Gastroesophageal sphincter (tissue), 3 donors: Measurements from ENCODE around the gene MAOB.
"Not testable (repeated sequence)": the region's sequence is repeated elsewhere in the genome, so short reads cannot be mapped to it uniquely, and the experiment has no call there.

Experiments used
- EP300 ChIP-seq: sonication (generic); formaldehyde crosslinking; IDR thresholded peaks from one replicate; pipeline ENCODE4 v1.6.1; 2017; ENCODE audit warnings: antibody characterized with exemption, mild to moderate bottlenecking
- POLR2A ChIP-seq, 2 donors: fragments of 450-650 bp; IDR thresholded peaks; one replicate each; pipeline ENCODE4 v1.6.1; 2017; ENCODE audit warnings: antibody characterized with exemption in 2 of 2, mild to moderate bottlenecking in 2 of 2, moderate library complexity in 1 of 2
- POLR2AphosphoS5 ChIP-seq: sonication (generic); formaldehyde crosslinking; IDR thresholded peaks from one replicate; pipeline ENCODE4 v1.6.1; 2017; ENCODE audit warnings: antibody characterized with exemption
- TF ChIP-seq, protein P1 (sequence below), 4 experiments: fragments of 200-600 bp in 2 of 4; fragments of 450-650 bp in 2 of 4; sonication (generic) in 1 of 4; IDR thresholded peaks; one replicate each; pipeline ENCODE4 v1.5.1; 2017 to 2019; ENCODE audit warnings: antibody characterized with exemption in 4 of 4, mild to moderate bottlenecking in 2 of 4, moderate library complexity in 2 of 4

DNA sequence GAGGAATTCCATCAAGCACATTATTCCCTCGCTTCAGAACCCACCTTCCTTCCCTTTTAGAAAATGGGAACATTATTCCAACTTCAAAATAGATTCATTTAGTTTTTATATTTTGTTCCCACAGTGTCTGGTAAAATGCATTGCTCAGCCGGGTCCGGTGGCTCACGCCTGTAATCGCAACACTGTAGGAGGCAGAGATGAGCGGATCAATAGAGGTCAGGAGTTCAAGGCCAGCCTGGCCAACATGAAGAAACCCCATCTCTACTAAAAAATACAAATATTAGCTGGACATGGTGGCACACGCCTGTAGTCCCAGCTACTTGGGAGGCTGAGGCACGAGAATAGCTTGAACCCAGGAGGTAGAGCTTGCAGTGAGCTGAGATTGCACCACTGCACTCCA is 28.5 kb upstream of the MAOB start:
- TF ChIP-seq, protein P1, sequence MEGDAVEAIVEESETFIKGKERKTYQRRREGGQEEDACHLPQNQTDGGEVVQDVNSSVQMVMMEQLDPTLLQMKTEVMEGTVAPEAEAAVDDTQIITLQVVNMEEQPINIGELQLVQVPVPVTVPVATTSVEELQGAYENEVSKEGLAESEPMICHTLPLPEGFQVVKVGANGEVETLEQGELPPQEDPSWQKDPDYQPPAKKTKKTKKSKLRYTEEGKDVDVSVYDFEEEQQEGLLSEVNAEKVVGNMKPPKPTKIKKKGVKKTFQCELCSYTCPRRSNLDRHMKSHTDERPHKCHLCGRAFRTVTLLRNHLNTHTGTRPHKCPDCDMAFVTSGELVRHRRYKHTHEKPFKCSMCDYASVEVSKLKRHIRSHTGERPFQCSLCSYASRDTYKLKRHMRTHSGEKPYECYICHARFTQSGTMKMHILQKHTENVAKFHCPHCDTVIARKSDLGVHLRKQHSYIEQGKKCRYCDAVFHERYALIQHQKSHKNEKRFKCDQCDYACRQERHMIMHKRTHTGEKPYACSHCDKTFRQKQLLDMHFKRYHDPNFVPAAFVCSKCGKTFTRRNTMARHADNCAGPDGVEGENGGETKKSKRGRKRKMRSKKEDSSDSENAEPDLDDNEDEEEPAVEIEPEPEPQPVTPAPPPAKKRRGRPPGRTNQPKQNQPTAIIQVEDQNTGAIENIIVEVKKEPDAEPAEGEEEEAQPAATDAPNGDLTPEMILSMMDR (IDR thresholded peaks at IDR 0.05), result not testable (repeated sequence)
- TF ChIP-seq POLR2A (IDR thresholded peaks at IDR 0.05); EP300; POLR2AphosphoS5: not testable (repeated sequence)
